ENCODE results near the gene VSNL1.

DNA sequence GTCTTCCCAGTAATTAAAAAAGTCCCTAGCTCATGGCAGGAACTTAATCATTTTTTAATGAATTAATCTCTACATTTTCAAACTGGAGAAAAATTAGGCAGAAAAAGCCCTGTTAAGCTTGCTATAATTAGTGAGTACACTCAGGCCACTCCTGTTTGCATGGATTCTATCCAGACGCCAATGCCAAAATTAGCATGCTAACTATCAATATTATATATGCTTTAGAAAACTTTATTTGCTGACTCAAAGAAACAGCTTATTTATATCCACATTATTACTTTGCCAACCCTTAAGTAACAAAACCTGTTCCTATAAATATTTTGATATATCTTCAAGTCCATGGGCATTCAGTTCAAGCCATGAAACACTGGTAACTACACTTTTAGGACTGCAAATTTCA is 122.2 kb downstream of the VSNL1 start:
- TF ChIP-seq, protein P1, sequence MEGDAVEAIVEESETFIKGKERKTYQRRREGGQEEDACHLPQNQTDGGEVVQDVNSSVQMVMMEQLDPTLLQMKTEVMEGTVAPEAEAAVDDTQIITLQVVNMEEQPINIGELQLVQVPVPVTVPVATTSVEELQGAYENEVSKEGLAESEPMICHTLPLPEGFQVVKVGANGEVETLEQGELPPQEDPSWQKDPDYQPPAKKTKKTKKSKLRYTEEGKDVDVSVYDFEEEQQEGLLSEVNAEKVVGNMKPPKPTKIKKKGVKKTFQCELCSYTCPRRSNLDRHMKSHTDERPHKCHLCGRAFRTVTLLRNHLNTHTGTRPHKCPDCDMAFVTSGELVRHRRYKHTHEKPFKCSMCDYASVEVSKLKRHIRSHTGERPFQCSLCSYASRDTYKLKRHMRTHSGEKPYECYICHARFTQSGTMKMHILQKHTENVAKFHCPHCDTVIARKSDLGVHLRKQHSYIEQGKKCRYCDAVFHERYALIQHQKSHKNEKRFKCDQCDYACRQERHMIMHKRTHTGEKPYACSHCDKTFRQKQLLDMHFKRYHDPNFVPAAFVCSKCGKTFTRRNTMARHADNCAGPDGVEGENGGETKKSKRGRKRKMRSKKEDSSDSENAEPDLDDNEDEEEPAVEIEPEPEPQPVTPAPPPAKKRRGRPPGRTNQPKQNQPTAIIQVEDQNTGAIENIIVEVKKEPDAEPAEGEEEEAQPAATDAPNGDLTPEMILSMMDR (IDR thresholded peaks at IDR 0.05) = no peak
- TF ChIP-seq POLR2A (IDR thresholded peaks at IDR 0.05) = no peak
